Stimulated activated CD8-positive, alpha-beta memory T cell treated with anti-CD3 and anti-CD28 coated beads, Interleukin-4, amount 100 ng/mL, for 4 hours (primary cell): ENCODE measurements around the gene DHCR24.

Experiments used
- DNase-seq, 2 donors: peaks; one replicate each; pipeline ENCODE4 v3.0.0-alpha.2; 2020; ENCODE audit warnings: low read depth in 2 of 2, low spot score in 1 of 2

Gene DHCR24

DNA sequence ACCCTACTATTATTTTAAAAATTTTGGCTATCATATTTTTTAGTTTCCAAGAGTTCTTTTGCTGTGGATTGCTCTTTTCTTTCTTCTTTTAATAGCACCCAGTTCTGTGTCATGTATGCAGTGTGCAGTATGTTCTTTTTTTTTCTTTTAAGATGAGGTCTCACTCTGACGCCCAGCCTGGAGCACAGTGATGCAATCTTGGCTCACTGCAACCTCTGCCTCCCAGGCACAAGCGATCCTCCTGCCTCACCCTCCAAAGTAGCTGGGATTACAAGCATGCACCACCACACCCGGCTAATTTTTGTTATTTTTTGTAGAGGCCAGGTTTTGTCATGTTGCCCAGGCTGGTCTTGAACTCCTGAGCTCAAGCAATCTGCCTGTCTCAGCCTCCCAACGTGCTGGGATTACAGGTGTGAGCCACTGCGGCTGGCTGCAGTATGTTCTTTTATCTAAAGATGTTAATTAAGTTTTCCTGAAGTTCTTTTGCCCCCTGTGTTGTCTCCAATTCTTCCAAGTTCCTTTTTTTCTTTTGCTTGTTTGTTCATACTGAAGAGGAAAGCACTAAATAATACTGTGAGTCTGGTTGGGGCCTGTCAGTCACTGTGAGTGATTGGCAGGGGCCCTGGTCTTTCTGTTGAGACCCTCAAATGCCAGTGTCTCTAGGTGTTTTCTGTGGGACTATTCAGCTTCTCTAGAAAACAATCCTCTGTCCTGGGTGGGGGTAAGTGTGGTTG lies 68.4 kb downstream of the DHCR24 start:
- no peak for DNase-seq

DNA sequence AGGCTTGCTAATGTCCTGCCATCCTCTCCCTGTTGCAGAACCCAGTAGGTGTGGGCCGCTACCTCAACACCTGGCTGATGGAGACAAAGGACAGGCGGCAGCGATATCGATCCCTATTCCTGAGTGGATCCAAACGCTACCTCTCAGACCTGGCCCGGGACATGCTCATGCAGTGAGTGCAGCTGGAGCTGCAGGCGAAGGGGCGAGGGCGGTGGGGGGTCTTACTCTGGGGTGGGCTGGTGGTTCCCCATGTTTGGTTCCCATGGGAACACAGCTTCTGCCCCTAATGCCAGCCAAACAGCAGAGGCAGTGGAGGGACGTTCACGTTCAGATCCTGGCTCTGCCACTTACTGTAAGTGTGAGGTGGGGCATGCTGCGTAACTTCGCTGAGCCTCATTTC lies 70.0 kb downstream of the DHCR24 start:
- no peak for DNase-seq

DNA sequence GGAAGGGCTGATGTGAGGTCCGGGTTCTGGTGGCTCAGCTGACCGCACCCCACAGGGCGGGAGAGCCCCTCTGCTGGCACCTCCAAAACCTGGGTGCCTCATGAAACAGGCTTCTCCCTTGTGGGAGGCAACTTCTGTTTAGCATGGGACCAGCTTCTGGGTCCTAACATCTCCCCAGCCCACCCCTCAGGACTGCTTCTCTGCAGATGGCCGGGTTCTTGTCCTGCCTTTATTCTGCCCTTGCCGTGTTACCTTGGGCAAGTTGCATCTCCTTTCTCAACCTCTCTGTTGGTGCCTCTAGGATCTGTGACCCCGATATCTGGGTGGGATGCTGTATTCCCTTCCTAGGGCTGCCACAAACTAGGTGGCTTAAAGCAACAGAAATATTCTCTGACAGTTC lies 70.9 kb downstream of the DHCR24 start:
- DNase-seq, result no peak

DNA sequence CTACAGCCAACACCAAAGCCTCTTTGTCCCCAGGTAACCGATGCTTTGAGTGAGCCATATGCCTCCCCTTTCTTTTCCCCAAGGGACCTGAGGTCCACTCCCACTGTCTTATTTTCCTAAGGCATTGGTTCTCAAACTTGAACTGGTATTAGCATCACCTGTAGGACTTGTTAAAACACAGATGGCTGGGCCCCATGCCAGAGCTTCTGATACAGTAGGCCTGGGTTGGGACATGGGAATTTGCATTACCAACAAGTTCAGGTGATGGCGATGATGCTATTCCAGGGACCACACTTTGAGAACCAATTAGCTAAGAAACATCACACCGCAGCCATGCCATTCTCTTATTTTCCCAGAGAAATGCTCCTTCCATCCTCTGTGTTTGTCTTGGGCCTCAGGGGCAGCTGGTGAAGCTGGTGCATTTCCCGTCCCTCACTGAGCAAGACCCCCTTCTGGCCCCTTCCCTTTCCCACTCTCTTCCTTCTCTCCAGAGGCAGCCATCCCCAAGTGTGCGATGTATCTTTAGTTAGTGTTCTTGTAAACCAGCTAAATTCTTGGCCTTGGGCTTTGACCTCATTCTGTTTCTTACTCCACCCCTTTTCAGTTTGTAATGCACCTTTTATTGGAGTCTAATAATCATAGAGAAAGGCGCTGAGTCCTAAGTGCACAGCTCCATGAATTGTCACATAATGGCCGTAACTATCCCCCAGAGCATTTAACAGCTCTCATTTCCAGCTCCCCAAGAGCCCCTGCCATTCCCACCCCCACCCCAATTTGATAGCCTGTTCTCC lies 71.7 kb downstream of the DHCR24 start:
- DNase-seq, result no peak

DNA sequence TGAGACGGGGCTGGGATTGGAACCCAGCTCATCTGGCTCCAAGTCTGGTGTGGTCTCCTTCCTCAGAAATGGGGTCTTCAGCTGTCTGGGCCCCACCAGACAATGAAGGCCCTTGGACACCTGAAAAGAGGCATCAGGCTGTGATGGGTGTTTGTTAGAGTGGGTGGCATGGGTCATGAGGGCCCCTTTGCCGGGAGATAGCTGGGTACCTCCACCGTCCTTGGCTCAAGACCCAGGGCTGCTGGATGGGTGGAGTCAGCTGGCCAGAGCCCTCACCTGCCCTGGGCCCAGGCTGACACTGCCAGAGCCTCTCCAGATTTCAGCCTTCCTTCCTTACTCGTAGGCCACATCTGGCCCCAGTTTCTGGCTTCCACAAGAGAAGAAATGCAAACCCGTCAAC lies 72.4 kb downstream of the DHCR24 start:
- no peak for DNase-seq

DNA sequence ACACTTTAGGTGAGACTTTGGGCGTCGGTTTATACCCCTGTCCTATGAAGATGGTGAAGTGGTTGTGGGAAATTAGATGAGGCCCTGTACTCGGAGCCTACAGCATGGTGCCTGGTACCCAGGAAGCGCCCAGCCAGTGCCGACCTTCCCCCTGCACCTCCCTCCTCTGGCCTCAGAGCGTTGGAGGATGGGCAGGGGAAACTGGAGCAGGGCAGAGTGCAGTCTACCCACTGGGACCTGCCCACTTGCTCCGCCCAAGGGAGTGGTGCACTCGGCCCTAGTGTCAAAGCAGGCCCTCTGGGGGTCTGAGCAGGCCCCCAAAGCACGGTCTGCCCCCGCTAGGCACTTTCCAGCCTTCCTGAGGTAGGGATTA lies 72.9 kb downstream of the DHCR24 start:
- no peak for DNase-seq

DNA sequence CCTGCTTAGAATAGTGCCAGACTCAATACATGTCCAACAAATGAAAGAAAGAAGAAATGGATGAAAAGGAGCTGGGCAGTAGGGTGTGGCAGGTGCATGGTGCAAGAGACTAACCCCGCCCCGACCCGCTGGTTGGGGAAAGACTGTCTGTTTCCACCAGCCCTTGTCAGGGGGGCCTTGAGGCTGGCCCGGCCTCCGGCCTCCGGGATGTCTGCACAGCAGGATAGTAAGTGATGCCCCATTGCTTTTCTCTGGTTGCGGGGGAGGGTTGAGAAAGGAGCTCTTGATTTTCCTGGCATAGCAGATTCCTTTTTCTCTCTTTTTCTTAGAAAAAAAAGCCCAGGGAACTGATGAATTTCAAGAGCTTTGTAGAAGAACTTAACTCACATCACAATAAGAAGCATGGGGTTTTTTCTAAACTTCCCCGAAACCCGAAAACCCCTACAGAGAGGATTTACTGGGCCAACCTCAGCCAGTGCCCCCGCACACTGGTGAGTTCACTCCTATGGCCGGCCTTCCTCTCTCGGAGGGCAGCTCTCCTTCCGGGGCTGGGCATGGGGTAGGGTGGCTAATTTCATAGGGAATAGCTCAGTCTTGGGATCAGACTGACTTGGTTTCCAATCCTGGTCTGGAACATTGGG lies 73.4 kb downstream of the DHCR24 start:
- DNase-seq, result no peak

DNA sequence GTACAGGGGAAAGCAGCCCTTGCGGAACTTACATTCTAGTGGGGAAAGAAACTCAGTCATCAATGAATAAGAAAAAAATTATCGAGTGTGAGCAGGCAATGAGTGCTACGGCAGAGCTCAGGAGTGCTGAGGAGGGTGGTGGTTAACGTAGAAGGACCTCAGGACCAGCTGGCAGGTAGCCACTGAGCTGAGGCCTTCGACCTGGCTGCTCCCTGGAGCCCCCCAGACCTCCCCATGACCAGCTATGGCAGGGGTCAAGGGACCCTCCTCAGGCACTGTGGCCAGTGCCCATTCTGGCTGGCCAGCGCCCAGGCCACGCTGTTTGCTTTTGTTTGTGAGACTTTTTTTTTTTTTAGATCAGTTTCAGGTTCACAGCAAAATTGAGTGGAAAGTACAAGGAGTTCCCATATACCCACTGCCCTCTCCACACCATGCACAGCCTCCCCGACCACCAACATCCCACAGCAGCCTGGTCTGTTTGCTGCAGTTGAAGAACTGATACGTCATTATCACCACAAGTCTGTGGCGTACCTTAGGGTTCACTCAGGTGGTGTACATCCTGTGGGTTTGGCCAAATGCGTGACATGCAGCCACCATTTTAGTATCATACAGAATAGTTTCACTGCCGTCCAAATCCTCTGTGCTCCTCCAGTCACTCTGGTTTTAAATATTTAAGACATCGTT lies 74.1 kb downstream of the DHCR24 start:
- DNase-seq, result no peak

DNA sequence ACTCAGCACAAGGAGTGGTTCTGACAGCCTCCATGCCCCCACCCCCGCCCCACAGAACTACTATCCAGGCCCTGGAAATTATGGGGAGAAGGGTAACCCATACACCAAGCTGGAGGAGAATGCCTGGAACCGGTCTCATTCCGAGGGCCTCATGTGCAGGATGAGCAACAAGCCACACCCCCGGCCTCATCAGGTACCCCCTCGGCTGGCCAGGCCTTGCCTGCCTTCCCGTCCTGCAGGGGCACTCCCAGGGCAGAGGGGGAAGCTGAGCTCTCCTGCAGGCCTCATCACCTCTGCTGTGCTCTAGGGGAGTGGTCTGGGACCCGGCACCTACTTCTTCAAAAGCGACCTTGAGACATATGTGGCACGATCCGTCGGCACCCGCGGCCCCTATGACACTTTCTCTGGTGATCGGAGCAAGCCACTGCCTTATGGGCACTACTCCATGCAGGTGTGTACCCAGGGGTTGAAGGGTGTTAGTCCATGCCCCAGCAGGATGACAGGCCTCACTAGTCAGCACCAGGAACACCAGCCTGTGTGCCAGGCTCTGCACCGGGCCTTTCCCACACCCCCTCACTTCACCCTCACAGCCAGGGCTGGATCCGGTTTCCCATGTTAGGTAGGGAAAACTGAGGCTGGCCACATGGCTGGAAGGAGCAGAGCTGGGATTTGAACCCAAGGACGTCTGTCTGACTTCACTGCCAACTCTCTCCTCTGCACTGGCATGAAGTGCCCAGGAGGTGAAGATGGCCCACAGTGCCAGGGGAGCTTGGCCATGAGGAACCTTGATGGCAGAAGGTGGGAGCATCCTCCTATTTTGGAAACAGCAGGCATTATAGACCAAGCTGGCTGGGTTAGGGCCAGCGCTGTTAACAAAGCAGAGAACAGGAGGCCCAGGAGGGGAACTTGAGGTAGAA lies 75.0 kb downstream of the DHCR24 start:
- no peak for DNase-seq

DNA sequence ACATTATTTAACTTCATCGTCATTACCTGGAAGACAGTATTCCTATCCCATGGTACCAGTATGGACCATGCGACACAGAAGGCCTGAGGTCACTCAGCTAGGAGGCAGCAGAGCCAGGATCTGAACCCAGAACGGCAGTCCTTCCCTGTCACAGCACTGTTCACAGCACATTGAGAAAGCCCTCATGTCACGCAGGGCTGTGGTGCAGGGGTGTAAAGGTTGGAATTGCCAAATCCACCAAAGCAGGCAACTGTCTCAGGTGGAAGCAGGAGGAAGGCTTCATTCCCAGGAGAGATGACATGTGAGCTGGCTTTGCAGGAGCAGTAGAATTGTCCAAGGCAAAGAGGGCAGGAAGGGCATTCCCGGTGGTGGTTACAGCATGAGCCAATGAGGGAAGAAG lies 75.9 kb downstream of the DHCR24 start:
- no peak for DNase-seq

DNA sequence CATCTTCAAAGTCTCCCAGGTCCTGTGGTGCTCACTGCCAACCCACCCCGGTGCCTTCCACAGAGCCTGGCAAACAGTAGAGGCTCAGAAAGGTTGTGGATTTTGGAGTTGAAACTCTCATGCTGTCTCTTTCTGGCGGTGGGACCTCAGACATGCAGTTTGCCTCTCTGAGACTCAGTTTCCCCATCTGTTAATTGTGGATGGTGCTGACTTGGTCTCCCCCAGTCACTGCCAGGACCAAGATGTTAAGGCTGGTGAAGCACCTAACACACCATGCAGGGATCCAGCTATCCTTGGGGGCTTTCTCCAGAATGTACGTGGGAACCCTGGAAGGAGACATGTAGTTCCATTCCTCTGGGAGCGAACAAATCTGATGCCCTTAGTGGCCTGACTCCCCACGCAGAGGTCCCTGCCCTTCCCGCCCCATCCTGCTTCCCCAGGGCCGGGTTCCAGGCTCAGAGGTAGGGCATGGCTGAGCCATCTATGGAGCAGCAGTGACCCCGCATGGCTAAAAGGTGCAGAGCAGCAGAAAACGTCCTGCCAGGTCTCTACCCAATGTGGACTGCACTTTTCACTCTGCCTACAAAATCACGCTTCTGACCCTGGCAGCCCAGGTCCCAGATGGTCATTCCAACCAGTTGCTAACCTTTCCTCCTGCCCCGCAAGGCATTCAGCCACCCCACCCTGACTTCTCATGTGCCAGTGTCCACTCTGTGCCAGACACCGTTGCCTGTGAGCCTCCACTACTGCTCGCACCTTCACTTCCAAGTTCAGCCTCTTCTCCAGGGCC lies 76.6 kb downstream of the DHCR24 start:
- peak; percentile 7 to 41 for DNase-seq

DNA sequence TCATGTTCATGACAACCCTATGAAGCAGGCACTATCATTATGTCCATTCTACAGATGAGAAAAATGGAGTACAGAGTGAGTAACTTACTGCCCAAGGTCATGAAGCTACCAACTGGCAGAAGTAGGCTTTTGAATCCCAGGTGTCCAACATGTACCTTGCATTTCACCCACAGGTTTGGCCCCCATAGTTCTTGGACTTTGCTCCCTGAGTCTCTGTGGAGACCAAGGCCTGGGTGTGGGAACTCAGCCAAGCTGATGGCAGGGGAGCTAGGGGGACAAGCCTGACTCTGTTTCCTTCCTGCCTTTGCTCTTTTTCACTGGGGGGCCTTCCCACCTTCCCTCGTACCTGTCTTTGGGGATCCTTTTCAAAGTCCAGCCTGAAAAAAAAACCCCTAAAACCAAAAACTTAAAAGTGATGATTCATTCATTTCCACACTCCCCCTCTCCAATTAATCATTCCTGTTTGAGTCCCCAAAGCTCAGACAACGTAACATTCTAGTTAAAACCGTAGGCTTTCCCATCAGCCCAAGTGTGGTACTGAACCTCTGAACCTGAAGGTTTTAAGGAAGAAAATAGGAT lies 77.4 kb downstream of the DHCR24 start:
- no peak for DNase-seq

DNA sequence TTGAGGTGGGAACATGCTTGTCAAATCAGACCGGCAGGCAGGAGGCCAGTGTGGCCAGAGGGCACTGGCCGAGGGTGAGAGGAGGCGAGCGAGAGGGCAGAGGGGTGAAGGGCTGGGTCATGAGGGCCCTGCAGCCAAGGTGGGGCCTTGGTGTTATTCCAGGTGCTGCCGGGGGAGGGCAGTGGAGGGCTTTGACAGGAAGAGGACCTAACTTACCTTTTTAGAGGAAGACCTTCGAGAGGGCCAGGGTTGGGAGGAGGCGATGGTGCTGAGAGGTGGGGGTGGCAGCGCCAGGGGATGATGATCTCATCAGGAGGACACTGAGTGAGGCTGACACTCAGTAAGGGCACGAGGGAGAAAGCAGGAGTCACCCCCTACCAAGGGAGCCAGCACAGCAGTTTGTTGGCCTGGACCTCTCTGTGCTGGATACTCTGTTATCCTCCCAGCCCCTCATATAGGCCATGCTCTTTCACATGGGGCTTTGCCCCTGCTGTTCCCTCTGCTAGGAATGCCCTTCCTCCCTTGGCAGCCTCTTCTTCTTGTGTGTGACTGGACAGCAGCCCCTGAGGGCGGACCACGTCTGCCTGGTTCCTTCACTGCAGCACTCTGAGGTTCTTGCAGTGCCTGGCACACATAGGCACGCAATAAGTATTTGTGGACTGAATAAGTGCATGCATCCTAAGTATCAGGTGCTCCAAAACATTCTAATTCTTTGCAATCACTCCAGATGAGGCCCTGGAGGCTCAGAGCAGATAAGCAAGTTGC lies 78.4 kb downstream of the DHCR24 start:
- DNase-seq, result no peak

DNA sequence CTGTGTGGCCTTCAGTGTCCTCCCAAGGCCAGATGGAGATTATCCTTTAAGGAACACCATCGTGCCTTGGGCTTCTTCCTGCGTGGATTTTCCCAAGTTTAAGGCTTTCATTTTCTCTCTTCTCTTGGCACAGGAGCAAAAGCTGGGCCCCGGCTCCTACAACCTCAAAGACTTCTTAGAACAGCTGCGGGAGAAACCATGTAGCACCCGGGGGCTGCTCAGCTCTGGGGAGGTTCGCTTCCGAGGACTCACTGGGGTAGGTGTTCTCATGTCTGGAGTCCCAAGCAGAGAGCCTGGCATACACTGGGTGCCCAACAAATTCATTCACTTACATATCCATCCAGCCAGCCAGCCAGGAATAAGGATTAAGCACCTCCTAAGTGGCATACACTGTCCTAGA lies 79.2 kb downstream of the DHCR24 start:
- DNase-seq, result no peak

DNA sequence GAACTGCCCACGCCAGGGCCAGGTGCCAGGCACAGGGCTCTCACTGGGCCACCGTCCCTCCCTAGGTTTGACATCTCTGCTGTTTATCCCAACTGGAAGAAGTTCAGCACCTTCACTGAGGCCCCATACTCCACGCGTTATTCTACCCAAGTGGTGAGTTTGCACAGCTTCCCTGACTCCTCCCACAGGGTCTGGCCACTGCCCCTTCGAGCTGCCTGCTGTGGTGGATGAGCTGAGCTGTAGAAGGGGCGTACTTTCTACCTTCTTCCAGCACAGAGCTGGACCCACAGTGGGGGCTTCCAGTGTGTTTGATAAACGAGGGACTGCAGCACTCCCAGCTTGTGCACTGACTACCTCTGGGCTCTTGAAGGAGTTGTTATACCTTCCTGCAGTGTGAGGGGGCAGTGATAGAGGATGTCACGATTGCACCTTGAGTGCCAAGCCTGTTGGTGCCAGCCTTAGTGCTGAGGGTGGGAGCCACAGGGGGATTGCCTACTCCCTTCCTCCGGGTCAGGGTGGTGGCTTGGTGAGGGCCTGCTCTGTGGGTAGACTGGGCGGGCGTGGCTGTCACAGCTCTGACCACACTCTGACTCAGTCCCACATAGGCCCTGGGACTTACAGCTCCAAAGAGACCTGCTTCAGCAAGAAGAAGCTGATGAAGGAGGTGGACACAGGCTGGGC lies 79.9 kb downstream of the DHCR24 start:
- peak in 1 of 2 donors; percentile 27 for DNase-seq

DNA sequence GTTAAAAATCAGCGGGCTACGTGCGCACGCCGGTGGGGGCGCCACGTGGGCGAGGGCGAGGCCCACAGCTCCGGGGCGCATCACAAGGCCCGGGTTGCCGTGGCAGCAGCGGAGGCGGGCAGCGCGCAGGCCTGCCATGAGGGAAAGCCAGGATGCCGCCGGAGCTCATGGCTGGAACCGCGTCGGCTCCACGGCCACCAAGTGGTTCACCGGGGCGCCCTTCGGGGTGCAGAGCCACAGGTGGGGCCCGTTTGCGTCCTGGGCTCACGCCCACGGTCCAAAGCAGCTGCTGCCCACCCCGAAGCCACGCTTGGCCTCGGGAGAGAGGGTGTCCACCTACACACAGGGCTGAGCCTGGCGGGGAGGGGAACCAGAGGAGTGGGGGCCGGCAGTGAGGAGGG lies 81.0 kb downstream of the DHCR24 start:
- DNase-seq, result no peak

DNA sequence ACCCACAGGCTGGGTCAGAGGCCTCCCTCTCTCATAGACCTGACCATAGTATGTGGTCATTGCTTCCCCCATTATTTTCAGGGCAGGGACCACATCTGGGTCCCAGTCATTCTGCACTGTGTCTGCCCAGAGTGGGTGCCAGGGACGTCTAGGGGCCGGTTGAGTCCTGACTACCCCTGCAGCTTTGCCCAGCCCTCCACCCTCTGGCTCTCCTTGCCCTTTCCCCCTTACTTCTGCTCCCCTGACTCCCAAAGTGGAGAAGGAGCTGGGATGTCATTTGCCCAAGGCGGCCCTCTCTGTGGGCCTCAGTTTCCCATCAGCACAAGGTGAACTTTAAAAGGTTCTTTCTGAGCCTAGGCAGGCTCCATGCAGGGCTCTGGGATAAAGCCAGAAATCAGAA lies 81.5 kb downstream of the DHCR24 start:
- no peak for DNase-seq

DNA sequence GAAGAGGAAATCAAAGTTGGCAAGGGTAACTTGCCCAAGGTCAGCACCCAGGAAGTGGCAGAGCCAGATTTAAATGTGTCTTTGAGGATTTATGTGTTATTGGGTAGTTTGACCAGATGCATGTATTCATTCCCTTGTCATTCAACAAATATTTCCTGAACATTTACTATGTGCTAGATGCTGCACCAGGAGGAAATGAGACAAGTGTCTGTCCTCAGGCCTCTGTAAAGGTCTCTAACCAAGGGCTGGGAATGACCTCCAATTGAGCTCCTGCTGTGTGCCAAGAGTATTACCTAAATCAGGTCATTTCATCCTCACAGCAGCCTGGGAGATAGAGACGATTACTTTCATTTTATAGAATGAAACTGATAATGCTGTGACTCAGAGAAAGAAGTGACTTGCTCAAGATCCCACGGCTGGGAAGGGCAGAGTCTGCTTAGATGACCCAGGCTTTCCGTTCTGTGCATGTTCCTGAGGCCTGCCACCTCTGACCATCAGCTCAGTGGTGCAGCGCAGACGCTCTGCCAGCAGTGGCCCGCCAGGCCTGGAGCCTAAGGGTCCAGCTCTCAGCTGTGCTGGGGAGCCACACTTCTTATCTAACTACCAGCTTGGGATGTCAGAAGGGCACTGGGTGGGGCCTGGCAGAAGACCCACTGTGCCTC lies 82.4 kb downstream of the DHCR24 start:
- no peak for DNase-seq
